ENCODE data around the gene ANKRD45. TPM values are rescaled to one million over a fixed set of nuclear protein-coding genes. Genes with fewer than 3 reads are reported as not detected.

Gene ANKRD45
- polyA plus RNA-seq, 1 of the 3 experiments (the other 2 are of a cell fraction): 1.8 TPM

- no peaks in the 10 kb centered on the region for H3K9me2 ChIP-seq
- no peak overlapping the region for H3K4me3 ChIP-seq (ENCODE audit: low read depth in 2 of 2, low read length in 1 of 2)
- no peaks in the 10 kb centered on the region for H4K20me1 ChIP-seq (ENCODE audit: insufficient read depth)
- no peaks in the 10 kb centered on the region for H3K79me2 ChIP-seq (ENCODE audit: insufficient read depth)
- no peak overlapping the region for H3K4me2 ChIP-seq
- no peaks in the 10 kb centered on the region for H3F3A ChIP-seq (replicated peaks; ENCODE audit: insufficient read depth)
- H3K36me3 ChIP-seq (replicated peaks in 1 of 2; ENCODE audit: control insufficient read depth in 1 of 2, insufficient read depth in 2 of 2, low read length in 1 of 2): no peaks in the 10 kb centered on the region
- TF ChIP-seq SMC3 (IDR thresholded peaks at IDR 0.05; ENCODE audit: low read depth, low read length) (no peak), CHD2 (IDR thresholded peaks at IDR 0.05; ENCODE audit: low read length, partially characterized antibody) (no peak), FOXJ3 (CRISPR knock-in tag; IDR thresholded peaks at IDR 0.05) (no peak), EZH2phosphoT487 (IDR thresholded peaks at IDR 0.05; ENCODE audit: borderline replicate concordance, low read depth) (no peak), RXRA (IDR thresholded peaks at IDR 0.05; ENCODE audit: borderline replicate concordance, low read depth) (no peak), EP300 (IDR thresholded peaks at IDR 0.05; ENCODE audit: borderline replicate concordance in 1 of 2, low read depth in 1 of 2, low read length in 1 of 2) (no peak), GABPA (IDR thresholded peaks at IDR 0.05; ENCODE audit: low read depth) (no peak), NRF1 (IDR thresholded peaks at IDR 0.05; ENCODE audit: low read depth, low read length) (no peak), RAD21 (IDR thresholded peaks at IDR 0.05; ENCODE audit: low read length) (no peak), IRF3 (IDR thresholded peaks at IDR 0.05; ENCODE audit: low read depth, low read length) (no peak), TEAD4 (IDR thresholded peaks at IDR 0.05; ENCODE audit: borderline replicate concordance, insufficient read depth) (no peak), FOXM1 (IDR thresholded peaks at IDR 0.05; ENCODE audit: low read depth) (no peak), TAF1 (IDR thresholded peaks at IDR 0.05; ENCODE audit: borderline replicate concordance, low read depth, low read length) (no peak), GATA2 (CRISPR knock-in tag; IDR thresholded peaks at IDR 0.05) (no peak), CTCF (IDR thresholded peaks at IDR 0.05) (no peak), ELF1 (IDR thresholded peaks at IDR 0.05) (no peak)
- DNase-seq: no peak
- no peaks in the 10 kb centered on the region; a peak in 1 of 4 replicates for H3K4me1 ChIP-seq (ENCODE audit: control insufficient read depth in 1 of 2, insufficient read depth in 2 of 2, low read depth in 1 of 2, low read length in 1 of 2)
- ChIA-PET CTCF (no interaction called here), POLR2A (no interaction called here)
- WGBS (ENCODE audit: low lambda C conversion rate): 0% methylated on average over 2 of the region's 2 CpGs
- H3K9ac ChIP-seq: no peak overlapping the region
- no peak overlapping the region for H2AFZ ChIP-seq (ENCODE audit: low read depth)
- H3K27me3 ChIP-seq (ENCODE audit: insufficient read depth): peaks cover 9% of the 10 kb centered on the region; the same call in 1 of the 2 replicates
- no peaks in the 10 kb centered on the region for H3K9me3 ChIP-seq
- no peak overlapping the region for H3K27ac ChIP-seq (ENCODE audit: low read depth in 2 of 2, low read length in 1 of 2)
Observed at GRCh38 chr1:173708787-173709186, 39.1 kb upstream of the ANKRD45 start.

GRCh38 chr1:173705117-173705516 lies 35.5 kb upstream of the ANKRD45 start:
- Histone ChIP-seq H3K4me1 (ENCODE audit: control insufficient read depth in 1 of 2, insufficient read depth in 2 of 2, low read depth in 1 of 2, low read length in 1 of 2) (no peaks in the 10 kb centered on the region; a peak in 1 of 4 replicates), H3F3A (replicated peaks; ENCODE audit: insufficient read depth) (no peaks in the 10 kb centered on the region), H3K9me3 (no peaks in the 10 kb centered on the region), H4K20me1 (ENCODE audit: insufficient read depth) (no peaks in the 10 kb centered on the region), H3K27me3 (ENCODE audit: insufficient read depth) (no peaks in the 10 kb centered on the region), H3K79me2 (ENCODE audit: insufficient read depth) (no peaks in the 10 kb centered on the region), H3K9me2 (no peaks in the 10 kb centered on the region), H3K9ac (no peak overlapping the region), H3K27ac (ENCODE audit: low read depth in 2 of 2, low read length in 1 of 2) (no peak overlapping the region), H3K4me3 (ENCODE audit: low read depth in 2 of 2, low read length in 1 of 2) (no peak overlapping the region), H3K4me2 (no peak overlapping the region), H2AFZ (ENCODE audit: low read depth) (no peak overlapping the region), H3K36me3 (replicated peaks in 1 of 2; ENCODE audit: control insufficient read depth in 1 of 2, insufficient read depth in 2 of 2, low read length in 1 of 2) (no peaks in the 10 kb centered on the region)
- TF ChIP-seq ELF1 (IDR thresholded peaks at IDR 0.05) (no peak), FOXJ3 (CRISPR knock-in tag; IDR thresholded peaks at IDR 0.05) (no peak), FOXM1 (IDR thresholded peaks at IDR 0.05; ENCODE audit: low read depth) (no peak), MEF2A (IDR thresholded peaks at IDR 0.05; ENCODE audit: borderline replicate concordance, low read depth) (no peak), PBX3 (IDR thresholded peaks at IDR 0.05) (no peak), POLR2AphosphoS5 (IDR thresholded peaks at IDR 0.05; ENCODE audit: low read depth, low read length) (no peak), NRF1 (IDR thresholded peaks at IDR 0.05; ENCODE audit: low read depth, low read length) (no peak), TEAD4 (IDR thresholded peaks at IDR 0.05; ENCODE audit: borderline replicate concordance, insufficient read depth) (no peak), SIN3A (IDR thresholded peaks at IDR 0.05; ENCODE audit: borderline replicate concordance, low read depth, low read length) (no peak)
- DNase-seq: no peak
- ChIA-PET CTCF (interaction anchor here (1.1 kb wide), 1 partner anchor 10 kb away, joined by 4 read pairs; the partner anchor contains the start of gene KLHL20), POLR2A (no interaction called here)
- 38% methylated on average over 5 of the region's 5 CpGs for WGBS (ENCODE audit: low lambda C conversion rate)

All from SK-N-SH (cell line).